SIG-M5 (cell line): ENCODE results near the gene ASIC3.

Source experiments
- DNase-seq: peaks from one replicate; lab custom pipeline; 2025; lab: John Stamatoyannopoulos, UW

The ASIC3 gene

DNA sequence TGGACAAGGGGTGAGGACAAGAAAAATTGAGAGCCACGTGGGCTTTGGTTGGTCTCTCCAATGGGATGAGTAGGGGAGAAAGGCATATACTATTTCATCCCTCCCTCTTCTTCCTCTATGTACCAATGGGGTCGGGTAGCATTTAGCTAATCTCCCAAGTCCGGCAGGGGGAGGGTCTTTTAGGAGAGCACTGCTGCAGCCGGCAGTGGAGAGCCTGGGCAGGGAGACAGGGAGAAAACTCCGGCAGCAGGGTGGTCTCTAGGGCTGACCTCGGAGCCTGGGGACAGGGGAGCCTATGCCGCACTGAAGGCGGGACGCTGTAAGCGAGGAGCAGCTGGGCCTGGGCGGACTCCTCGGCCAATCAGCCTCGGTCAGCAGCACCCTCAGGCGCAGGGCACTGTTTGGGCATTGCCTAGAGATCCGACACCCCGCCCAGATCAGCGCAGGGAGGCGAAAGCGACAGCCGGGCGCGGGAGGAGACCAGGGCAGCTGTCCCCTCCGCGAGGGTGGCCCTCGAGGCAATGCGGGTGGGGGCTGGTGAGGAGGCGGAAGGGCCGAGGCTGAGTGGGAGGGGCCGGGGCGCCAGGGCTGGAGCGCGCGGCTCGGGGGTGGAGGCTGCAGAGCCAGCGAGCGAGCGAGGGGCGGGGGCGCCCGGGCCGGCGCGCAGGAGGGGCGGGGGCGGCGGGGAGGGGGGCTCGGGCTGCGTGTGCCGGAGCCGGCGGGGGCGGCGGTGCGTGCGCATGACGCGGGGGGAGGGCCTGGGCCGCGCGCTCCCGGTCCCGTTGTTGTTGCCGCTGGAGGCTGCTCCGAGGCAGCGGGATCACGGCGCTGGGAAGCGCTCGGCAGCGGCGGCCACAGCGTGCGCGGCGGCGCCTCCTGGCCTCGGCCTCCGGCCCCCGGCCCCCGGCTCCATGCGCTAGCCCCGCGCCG, 37.6 kb downstream of the ASIC3 start, which contains the start of gene AGAP3:
Gene AGAP3, plus strand, starts transcription at position 785 of the 930 bp plus-strand sequence. CDS start 267 bp downstream, outside the sequence.
- no peak for DNase-seq

DNA sequence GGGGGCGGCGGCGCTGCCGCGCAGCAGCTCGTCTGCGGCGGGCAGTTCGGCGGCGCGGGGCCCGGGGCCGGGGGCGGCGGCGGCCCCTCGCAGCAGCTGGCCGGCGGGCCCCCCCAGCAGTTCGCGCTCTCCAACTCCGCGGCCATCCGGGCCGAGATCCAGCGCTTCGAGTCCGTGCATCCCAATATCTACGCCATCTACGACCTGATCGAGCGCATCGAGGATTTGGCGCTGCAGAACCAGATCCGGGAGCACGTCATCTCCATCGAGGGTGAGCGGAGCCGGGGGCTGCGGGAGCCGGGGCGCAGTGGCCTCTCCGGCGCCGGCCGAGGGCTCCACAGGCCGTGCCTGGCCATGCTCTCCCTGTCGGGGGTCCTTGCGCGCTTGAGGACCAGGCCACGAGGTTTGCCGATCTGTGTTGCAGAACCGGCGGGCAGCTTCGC, 38.5 kb downstream of the ASIC3 start:
- DNase-seq = no peak

GRCh38 chr7:151087245-151088018, 39.1 kb downstream of the ASIC3 start:
- DNase-seq = no peak

- no peak for DNase-seq
These were observed 39.9 kb downstream of the ASIC3 start for GRCh38 chr7:151088019-151088855.

DNA sequence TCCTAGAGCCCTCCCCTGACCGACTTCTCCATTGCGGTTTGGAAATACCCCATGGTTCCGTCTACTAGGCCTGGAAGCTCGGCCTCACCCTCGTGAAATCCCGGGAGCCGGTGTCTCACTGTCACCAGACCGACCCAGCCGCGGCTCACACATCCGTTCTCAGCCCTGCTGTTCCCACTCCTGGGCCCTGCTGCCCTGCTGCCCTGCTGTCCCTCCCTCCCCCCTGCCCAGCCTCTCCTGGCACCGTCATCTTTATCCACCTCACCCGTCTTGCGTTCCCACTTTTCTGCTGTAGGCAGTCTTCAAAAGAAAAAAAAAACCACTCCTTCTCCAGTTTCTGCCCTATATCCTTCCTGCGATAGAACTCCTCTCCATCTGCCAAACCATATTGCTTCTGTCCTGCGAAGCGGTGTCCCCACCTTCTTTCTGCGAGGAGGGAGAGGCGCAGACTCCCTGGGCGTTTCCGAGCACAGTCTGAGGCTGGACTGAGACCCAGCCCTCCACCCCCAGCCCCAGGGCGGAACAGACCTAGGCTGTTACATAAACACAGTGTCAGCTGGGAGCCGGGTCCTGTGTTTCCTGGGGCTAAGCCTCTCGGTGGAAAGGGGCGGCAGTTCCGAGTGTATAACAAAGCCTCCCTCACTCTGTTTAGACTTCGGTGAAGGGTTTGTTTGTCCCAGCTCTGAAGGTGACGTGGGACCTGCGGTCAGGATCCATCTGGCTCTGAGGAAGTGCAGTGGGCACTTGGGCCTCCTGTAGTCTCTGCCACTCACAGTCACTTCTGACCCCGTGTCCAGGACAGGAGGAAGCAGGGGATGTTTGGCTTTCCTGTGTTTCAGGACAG, 40.7 kb downstream of the ASIC3 start:
- no peak for DNase-seq

GRCh38 chr7:151089893-151090730, 41.8 kb downstream of the ASIC3 start:
- DNase-seq = no peak

GRCh38 chr7:151091003-151091402, 42.7 kb downstream of the ASIC3 start:
- DNase-seq = no peak

DNA sequence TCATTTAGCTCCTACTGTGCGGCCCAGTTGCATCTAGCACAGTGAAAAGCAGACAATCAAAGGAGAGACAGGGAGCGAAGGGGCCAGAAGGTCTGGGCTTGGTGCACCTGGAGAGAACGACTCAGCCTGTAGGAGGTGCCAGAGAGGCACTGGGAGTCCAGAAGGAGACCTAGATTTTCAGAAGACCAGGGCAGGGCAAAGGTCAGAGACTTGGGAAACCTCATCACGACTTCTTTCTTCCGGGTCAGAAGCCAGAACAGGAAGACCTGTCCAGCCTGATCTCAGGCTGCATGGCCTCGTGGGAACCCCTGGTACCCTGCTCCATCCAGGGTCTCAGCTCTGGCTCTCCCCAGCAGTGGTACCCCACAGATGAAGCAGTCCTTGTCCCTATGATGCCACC, 43.1 kb downstream of the ASIC3 start:
- DNase-seq = no peak

DNA sequence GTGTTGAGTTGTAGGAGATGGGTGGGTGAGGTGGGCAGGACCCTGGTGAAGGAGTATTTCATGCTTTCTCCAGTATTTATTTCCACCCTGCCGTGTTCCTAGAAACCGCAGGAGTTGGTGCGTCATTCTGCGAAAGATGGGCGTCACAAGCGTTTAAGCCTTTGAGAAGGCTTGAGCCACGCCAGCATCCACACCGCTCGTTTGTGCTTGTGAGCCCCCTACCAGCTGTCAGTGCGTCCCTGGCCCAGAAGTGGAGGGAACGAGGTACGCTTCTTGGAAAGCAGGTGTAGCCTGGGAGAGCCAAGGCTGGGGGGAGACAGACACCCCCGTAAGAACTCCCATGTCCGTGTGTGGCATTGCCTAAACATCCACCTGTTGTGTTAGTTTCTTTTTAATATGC, 43.7 kb downstream of the ASIC3 start:
- no peak for DNase-seq

DNA sequence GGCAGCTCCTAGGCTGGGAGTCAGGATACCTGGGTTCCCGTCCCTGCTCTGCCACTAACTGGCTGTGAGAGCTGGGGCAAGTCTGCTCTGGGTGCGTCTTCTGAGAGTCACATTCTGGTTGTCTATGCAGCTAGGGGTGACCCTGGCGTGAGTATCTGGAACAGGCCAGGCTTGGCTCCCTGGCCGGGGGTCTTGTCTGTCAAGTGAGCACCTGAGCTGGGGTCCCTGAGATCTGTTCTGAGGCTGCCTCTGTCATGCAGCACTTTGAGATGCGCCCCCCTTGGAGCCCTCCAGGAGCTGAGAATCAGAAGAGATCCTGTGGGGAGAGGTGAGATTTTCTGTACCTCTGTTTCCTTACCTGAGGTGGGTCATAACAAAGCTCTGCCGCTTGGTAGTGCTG, 45.4 kb downstream of the ASIC3 start:
- no peak for DNase-seq

GRCh38 chr7:151094675-151095074, 46.3 kb downstream of the ASIC3 start:
- DNase-seq = no peak

DNA sequence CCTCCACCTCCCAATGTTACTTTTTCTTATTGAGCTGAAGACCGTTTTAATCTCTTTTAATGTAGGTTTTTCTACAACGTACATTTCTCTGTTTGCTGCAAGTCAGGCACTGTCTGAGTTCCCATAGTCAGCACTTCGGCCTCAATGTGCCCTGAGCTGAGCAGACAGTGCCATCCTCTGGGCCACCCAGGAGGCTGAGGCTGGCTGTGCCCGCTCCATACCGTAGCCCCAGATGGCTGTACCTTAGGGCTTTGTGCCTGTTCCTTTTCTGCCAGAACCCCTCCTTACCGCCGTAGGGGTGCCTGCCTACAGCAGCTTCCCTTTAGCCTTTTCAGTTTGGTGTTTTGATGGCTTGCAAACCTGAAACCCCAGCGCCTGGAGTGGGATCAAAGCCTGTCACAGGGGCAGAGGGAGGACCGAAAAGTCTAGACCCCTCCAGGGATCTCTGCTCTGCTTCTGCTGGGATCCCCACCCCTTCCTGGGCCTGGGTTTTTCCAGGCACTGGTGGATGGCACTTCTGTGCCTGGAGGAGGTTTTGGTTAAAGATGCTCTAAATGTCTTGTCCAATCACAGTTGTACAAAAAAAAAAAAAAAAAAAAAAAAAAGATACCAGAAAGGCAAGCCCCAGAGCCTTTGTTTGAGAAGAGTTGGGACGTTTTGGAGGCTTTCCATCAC, 46.9 kb downstream of the ASIC3 start:
- DNase-seq = no peak

DNA sequence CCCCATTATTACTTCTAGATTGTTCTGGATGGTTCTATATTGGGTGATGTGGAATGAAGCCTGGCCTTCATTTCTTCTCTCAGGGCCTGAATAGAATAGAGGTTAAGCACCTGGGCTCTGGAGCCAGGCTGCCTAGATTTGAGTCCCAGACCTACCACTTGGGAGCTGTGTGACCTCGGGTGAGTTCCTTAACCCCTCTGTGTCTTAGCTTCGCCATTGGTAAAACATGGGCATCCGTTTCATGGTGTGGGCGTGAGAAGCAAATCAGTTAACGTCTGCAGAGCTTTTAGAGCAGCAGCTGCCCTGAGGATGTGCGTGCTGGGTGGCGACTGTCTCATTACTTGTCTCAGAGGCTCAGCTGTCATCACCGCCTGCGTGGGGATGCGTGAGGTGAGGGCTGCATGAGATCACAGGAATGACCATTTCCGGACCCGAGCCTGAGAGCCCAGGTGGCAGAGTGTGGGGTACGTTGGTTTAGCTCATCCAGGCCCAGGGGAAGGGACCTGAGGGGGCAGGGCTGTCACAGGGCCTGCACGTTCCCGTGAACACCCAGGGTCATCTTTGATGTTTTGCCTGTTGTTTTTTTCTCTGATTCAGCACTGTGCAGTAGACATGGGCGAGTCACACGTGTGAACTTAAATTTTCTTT, 47.6 kb downstream of the ASIC3 start:
- DNase-seq = no peak

GRCh38 chr7:151099486-151100211, 51.3 kb downstream of the ASIC3 start:
- no peak for DNase-seq

DNA sequence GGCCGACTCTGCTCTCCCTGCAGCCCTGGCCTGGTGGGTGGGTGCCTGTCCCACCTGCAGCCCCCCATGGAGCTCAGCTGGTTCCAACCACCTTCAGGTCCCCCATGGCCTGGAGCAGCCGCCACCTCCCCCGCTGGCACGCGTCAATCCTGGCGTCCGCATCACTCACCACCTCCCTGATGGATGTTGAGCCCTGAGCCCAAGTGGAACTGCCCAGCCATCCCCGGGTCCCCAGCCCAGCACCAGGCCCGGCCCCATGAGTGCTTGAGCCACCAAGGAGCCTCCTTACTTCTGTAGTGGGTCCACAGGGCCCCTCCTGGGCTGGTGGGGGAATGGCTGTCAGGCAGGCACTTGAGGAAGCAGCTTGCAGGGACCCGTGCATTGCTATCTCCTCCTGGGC, 52.6 kb downstream of the ASIC3 start:
- no peak for DNase-seq

- DNase-seq = no peak
These were observed 53.5 kb downstream of the ASIC3 start for GRCh38 chr7:151101621-151102396.
